PC-9 (cell line): ENCODE measurements around the gene C20orf144.

ENCODE experiments used
- EZH2 ChIP-seq: fragments of 200-600 bp; sonication (generic); IDR thresholded peaks from 2 replicates; pipeline ENCODE4 v1.8.0; 2017; ENCODE audit warnings: antibody characterized with exemption, low read depth
- TF ChIP-seq, protein P1 (sequence below): fragments of 200-600 bp; sonication (generic); conservative IDR thresholded peaks from 2 replicates; pipeline ENCODE4 v1.6.1; 2017; ENCODE audit warnings: mixed run types, antibody characterized with exemption, mild to moderate bottlenecking, moderate library complexity

DNA sequence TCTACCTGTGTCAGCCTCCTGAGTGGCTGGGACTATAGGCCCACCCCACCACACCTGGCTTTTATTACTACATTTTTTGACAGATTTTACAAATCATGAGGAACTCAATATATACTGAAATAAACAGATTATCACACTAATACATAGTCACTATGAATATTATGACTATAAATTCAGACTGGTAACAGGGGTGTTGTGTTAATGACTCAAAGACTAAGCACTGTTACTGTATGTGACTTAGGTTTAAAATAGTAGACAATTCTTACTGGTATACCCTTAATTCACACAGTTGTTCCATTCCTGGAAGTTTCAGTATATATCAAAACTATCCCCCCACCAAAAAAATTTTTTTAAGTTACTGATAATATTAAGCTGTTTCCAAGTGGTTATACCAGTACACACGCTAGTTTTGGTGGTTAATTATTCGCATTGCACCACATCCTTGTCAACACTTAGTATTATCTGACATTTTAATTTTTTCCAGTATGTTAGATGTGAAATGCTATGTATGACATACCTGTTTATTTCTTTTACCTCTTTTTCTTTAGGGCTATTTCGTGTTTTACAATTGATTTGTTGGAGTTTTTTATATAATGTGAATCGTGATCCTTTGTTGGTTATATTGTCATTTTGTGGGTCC is 34.4 kb upstream of the C20orf144 start:
- TF ChIP-seq, protein P1, sequence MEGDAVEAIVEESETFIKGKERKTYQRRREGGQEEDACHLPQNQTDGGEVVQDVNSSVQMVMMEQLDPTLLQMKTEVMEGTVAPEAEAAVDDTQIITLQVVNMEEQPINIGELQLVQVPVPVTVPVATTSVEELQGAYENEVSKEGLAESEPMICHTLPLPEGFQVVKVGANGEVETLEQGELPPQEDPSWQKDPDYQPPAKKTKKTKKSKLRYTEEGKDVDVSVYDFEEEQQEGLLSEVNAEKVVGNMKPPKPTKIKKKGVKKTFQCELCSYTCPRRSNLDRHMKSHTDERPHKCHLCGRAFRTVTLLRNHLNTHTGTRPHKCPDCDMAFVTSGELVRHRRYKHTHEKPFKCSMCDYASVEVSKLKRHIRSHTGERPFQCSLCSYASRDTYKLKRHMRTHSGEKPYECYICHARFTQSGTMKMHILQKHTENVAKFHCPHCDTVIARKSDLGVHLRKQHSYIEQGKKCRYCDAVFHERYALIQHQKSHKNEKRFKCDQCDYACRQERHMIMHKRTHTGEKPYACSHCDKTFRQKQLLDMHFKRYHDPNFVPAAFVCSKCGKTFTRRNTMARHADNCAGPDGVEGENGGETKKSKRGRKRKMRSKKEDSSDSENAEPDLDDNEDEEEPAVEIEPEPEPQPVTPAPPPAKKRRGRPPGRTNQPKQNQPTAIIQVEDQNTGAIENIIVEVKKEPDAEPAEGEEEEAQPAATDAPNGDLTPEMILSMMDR, result no peak
- no peak for TF ChIP-seq EZH2
